Neuronal stem cell (in vitro differentiated cells): ENCODE data around the gene LUC7L3.

ENCODE experiments used
- DNase-seq: peaks from one replicate; pipeline ENCODE4 v3.0.0-alpha.2; 2013; ENCODE audit warnings: low spot score
- H2AFZ ChIP-seq: one replicate; pipeline ENCODE4 v1.6.1; 2013; ENCODE audit warnings: mild to moderate bottlenecking, low read length, inconsistent platforms
- H2AK5ac ChIP-seq: 2 replicates; pipeline ENCODE4 v1.6.1; 2013; ENCODE audit warnings: low read depth, mild to moderate bottlenecking, inconsistent platforms, low read length, moderate library complexity, mixed read lengths
- H2BK120ac ChIP-seq: 2 replicates; pipeline ENCODE4 v1.6.1; 2013; ENCODE audit warnings: low read depth, mild to moderate bottlenecking, inconsistent platforms, low read length, moderate library complexity, mixed read lengths
- H2BK12ac ChIP-seq: one replicate; pipeline ENCODE4 v1.6.1; 2013; ENCODE audit warnings: low read length, inconsistent platforms
- H2BK15ac ChIP-seq: 2 replicates; pipeline ENCODE4 v1.6.1; 2013; ENCODE audit warnings: mild to moderate bottlenecking, low read length, inconsistent platforms, mixed read lengths
- H2BK5ac ChIP-seq: one replicate; pipeline ENCODE4 v1.6.1; 2013; ENCODE audit warnings: inconsistent platforms, mild to moderate bottlenecking, low read length, moderate library complexity
- H3K14ac ChIP-seq: one replicate; pipeline ENCODE4 v1.6.1; 2013; ENCODE audit warnings: low read length, inconsistent platforms
- H3K18ac ChIP-seq: 2 replicates; pipeline ENCODE4 v1.6.1; 2013; ENCODE audit warnings: low read length, inconsistent platforms
- H3K23ac ChIP-seq: 2 replicates; pipeline ENCODE4 v1.6.1; 2013; ENCODE audit warnings: low read depth, mild to moderate bottlenecking, mixed read lengths, low read length, inconsistent platforms; ENCODE audit not compliant: poor library complexity
- H3K27ac ChIP-seq: replicated peaks from 3 replicates; pipeline ENCODE4 v1.5.1; 2013; ENCODE audit warnings: low read length, inconsistent platforms
- H3K27me3 ChIP-seq, 3 experiments: 2 replicates each; pipeline ENCODE4 v1.6.1; 2013; ENCODE audit warnings: low read length in 3 of 3, mild to moderate bottlenecking in 2 of 3, inconsistent platforms in 1 of 3, low read depth in 1 of 3, mixed read lengths in 1 of 3, moderate library complexity in 1 of 3; ENCODE audit not compliant: control insufficient read depth in 3 of 3, insufficient read depth in 3 of 3
- H3K36me3 ChIP-seq, 2 donors: replicated peaks in 1 of 2; 2 replicates each; pipeline ENCODE4 v1.6.1; 2013; ENCODE audit warnings: low read length in 2 of 2; ENCODE audit not compliant: control insufficient read depth in 2 of 2, insufficient read depth in 2 of 2
- H3K4ac ChIP-seq: 2 replicates; pipeline ENCODE4 v1.6.1; 2013; ENCODE audit warnings: inconsistent platforms, mild to moderate bottlenecking, low read length, moderate library complexity
- H3K4me1 ChIP-seq, 2 donors: 1 replicate in 1 of 2; 2 replicates in 1 of 2; pipeline ENCODE4 v1.6.1; 2013; ENCODE audit warnings: low read length in 2 of 2, low read depth in 1 of 2; ENCODE audit not compliant: control insufficient read depth in 2 of 2, insufficient read depth in 1 of 2
- H3K4me2 ChIP-seq: one replicate; pipeline ENCODE4 v1.6.1; 2013; ENCODE audit warnings: mild to moderate bottlenecking, low read length, inconsistent platforms; ENCODE audit not compliant: insufficient read depth, poor library complexity, severe bottlenecking
- H3K4me3 ChIP-seq, 2 donors: 2 replicates each; pipeline ENCODE4 v1.5.1; 2013; ENCODE audit warnings: low read length in 2 of 2, mild to moderate bottlenecking in 2 of 2, inconsistent platforms in 1 of 2, moderate library complexity in 1 of 2
- H3K79me1 ChIP-seq: one replicate; pipeline ENCODE4 v1.6.1; 2013; ENCODE audit warnings: low read depth, mild to moderate bottlenecking, inconsistent platforms, low read length, moderate library complexity
- H3K9ac ChIP-seq: one replicate; pipeline ENCODE4 v1.6.1; 2013; ENCODE audit warnings: mild to moderate bottlenecking, low read depth, low read length, inconsistent platforms; ENCODE audit not compliant: poor library complexity
- H3K9me3 ChIP-seq, 2 donors: replicated peaks in 1 of 2; 2 replicates each; pipeline versions ENCODE3 to v1.6.1; 2013; ENCODE audit warnings: low read length in 2 of 2, mild to moderate bottlenecking in 2 of 2, inconsistent platforms in 1 of 2, low read depth in 1 of 2, mixed read lengths in 1 of 2, moderate library complexity in 1 of 2; ENCODE audit not compliant: control insufficient read depth in 2 of 2, insufficient read depth in 1 of 2
- H4K8ac ChIP-seq: one replicate; pipeline ENCODE4 v1.6.1; 2013; ENCODE audit warnings: low read depth, mild to moderate bottlenecking, inconsistent platforms, low read length, moderate library complexity
- H4K91ac ChIP-seq: one replicate; pipeline ENCODE4 v1.6.1; 2013; ENCODE audit warnings: low read length, low read depth, mild to moderate bottlenecking, inconsistent platforms; ENCODE audit not compliant: poor library complexity
- WGBS, 2 donors: extraction: QIAGEN DNeasy Blood & Tissue Kit; methylation state at CpG; one replicate each; pipeline ENCODE4 v1.1.7; 2013; ENCODE audit warnings: missing lambda C conversion rate in 2 of 2, mixed read lengths in 1 of 2; ENCODE audit not compliant: insufficient read length in 2 of 2, insufficient replicate concordance in 1 of 2; ENCODE audit errors: extremely low coverage in 2 of 2; 5-methylcytosine and 5-hydroxymethylcytosine counted together

The LUC7L3 gene

GRCh38 chr17:50712641-50713040 is 6.8 kb upstream of the LUC7L3 start:
- H2BK12ac ChIP-seq: no peak overlapping the region
- WGBS, 2 donors: no CpG with 5 or more reads among the region's 9 CpGs
- H3K14ac ChIP-seq: no peak overlapping the region
- H3K18ac ChIP-seq: no peak overlapping the region
- no peaks in the 10 kb centered on the region for H3K27me3 ChIP-seq
- no peak overlapping the region for H3K27ac ChIP-seq
- H3K23ac ChIP-seq: no peak overlapping the region
- H3K36me3 ChIP-seq: no peaks in the 10 kb centered on the region
- no peak overlapping the region for H3K4me2 ChIP-seq
- H4K91ac ChIP-seq: no peak overlapping the region
- no peak for DNase-seq
- no peak overlapping the region for H4K8ac ChIP-seq
- no peaks in the 10 kb centered on the region for H3K9me3 ChIP-seq
- H3K9ac ChIP-seq: no peak overlapping the region
- H2AFZ ChIP-seq: peak overlapping the region; percentile 38
- no peak overlapping the region for H3K4ac ChIP-seq
- no peak overlapping the region for H2BK120ac ChIP-seq
- H3K4me3 ChIP-seq: no peak overlapping the region
- H3K4me1 ChIP-seq: peaks cover 5 to 9% of the 10 kb centered on the region in 2 donors
- H3K79me1 ChIP-seq: no peaks in the 10 kb centered on the region
- H2BK15ac ChIP-seq: no peak overlapping the region
- no peak overlapping the region for H2BK5ac ChIP-seq
- H2AK5ac ChIP-seq: no peak overlapping the region

DNA sequence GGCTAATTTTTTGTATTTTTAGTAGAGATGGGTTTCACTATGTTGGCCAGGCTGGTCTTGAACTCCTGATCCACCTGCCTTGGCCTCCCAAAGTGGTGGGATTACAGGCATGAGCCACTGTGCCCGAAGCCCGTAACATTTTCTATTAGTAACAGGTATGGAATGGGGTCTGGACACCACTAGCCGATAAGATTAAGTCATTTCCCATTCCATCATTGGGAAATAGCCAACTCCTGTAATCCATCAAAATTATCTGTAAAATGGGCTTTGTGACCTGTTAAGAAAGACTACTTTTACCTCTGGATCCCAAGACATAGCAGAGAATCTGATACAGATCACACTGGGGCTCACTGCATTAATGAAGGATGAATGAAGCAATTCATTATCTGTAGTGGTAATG is 3.9 kb upstream of the LUC7L3 start:
- no peak overlapping the region for H4K8ac ChIP-seq
- H3K4ac ChIP-seq: no peak overlapping the region
- H3K36me3 ChIP-seq: no peaks in the 10 kb centered on the region
- H3K27me3 ChIP-seq: no peaks in the 10 kb centered on the region
- H3K23ac ChIP-seq: no peak overlapping the region
- H2BK120ac ChIP-seq: no peak overlapping the region
- H4K91ac ChIP-seq: no peak overlapping the region
- H3K9ac ChIP-seq: no peak overlapping the region
- peaks cover 2 to 6% of the 10 kb centered on the region in 2 donors for H3K4me1 ChIP-seq
- H3K4me3 ChIP-seq: no peak overlapping the region
- no peak overlapping the region for H2AK5ac ChIP-seq
- H3K27ac ChIP-seq: no peak overlapping the region
- H2BK12ac ChIP-seq: no peak overlapping the region
- H3K79me1 ChIP-seq: no peaks in the 10 kb centered on the region
- H3K18ac ChIP-seq: no peak overlapping the region
- no peak overlapping the region for H2BK5ac ChIP-seq
- no peak overlapping the region for H2AFZ ChIP-seq
- WGBS, 2 donors: no CpG with 5 or more reads among the region's 3 CpGs
- no peak overlapping the region for H3K14ac ChIP-seq
- no peaks in the 10 kb centered on the region for H3K9me3 ChIP-seq
- H3K4me2 ChIP-seq: no peak overlapping the region
- no peak overlapping the region for H2BK15ac ChIP-seq
- no peak for DNase-seq

- Histone ChIP-seq H4K8ac (no peak overlapping the region), H3K36me3 (peaks cover 0 to 32% of the 10 kb centered on the region in 2 donors), H3K27me3 (no peaks in the 10 kb centered on the region), H3K18ac (peak overlapping the region; percentile 100), H2BK5ac (no peak overlapping the region), H3K4me2 (peak overlapping the region; percentile 69), H3K9ac (peak overlapping the region; percentile 97), H2AK5ac (peak overlapping the region; percentile 99), H2BK12ac (no peak overlapping the region), H3K4me1 (peaks cover 2 to 11% of the 10 kb centered on the region in 2 donors), H2AFZ (peak overlapping the region; percentile 89), H3K27ac (peak overlapping the region; percentile 98), H3K4ac (no peak overlapping the region), H3K9me3 (no peaks in the 10 kb centered on the region), H2BK15ac (peak overlapping the region; percentile 43), H3K4me3 (peak overlapping the region; percentile 98), H3K14ac (peak overlapping the region; percentile 99), H3K23ac (peak overlapping the region; percentile 97), H3K79me1 (no peaks in the 10 kb centered on the region), H4K91ac (no peak overlapping the region), H2BK120ac (peak overlapping the region; percentile 90)
- no peak for DNase-seq
- WGBS, 2 donors: no CpG with 5 or more reads among the region's 25 CpGs
These were observed 756 bp downstream of the LUC7L3 start for GRCh38 chr17:50719924-50720794.

DNA sequence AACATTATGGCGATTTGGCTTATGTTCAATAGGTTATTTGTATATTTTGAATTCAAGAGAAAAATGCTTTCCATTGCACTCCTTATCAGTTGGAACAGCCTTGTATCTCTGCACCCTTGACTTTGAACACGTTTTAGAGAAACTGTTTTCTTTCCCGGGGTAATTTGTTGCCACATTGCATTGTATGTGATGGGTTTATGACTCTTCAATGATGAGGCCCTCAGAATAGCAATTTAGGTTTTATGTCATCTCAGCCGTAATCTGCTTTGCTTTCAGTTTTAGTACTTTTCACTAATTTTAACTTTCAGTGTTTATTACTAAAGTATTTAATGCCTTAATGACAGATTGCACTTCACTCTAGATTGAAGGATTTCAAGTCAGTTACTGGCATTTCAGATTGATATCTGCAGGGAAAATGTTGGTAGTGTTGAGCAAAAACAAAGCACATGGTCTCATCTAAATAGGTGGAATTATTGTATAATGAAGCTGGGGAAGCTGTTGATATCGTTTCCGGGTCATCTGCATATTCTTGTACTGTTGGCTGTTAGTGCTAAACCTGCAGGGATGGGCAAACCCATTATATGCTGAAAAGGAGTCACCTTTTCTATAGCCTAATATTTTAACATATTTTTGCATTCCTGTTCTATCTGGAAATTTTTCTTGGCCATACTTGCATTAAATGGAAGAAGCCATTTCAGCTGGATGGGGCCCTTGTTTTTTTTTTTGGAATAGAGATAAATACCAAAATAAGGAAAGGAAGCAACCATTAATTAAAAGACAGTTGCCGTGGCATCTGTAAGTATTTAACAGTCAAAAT is 2.0 kb downstream of the LUC7L3 start:
- Histone ChIP-seq H2BK15ac (no peak overlapping the region), H3K4me1 (peaks cover 2 to 11% of the 10 kb centered on the region in 2 donors), H3K4me2 (peak overlapping the region; percentile 48), H3K27ac (no peak overlapping the region), H3K23ac (no peak overlapping the region), H3K9me3 (no peaks in the 10 kb centered on the region), H3K4ac (no peak overlapping the region), H3K36me3 (peaks cover 0 to 44% of the 10 kb centered on the region in 2 donors), H3K9ac (no peak overlapping the region), H2BK12ac (no peak overlapping the region), H3K27me3 (no peaks in the 10 kb centered on the region), H3K18ac (no peak overlapping the region), H3K4me3 (peak overlapping the region in 1 of 2 donors; percentile 98), H2AK5ac (no peak overlapping the region), H4K91ac (no peak overlapping the region), H2BK120ac (no peak overlapping the region), H2AFZ (no peak overlapping the region), H3K14ac (no peak overlapping the region), H4K8ac (no peak overlapping the region), H2BK5ac (no peak overlapping the region), H3K79me1 (no peaks in the 10 kb centered on the region)
- no peak for DNase-seq
- no CpG with 5 or more reads among the region's 7 CpGs for WGBS, 2 donors
